Lower leg skin (tissue), 3 donors: ENCODE results near the gene CPTP.

Source experiments
- CTCF ChIP-seq, 3 donors: fragments of 450-650 bp; IDR thresholded peaks; one replicate each; pipeline ENCODE4 v1.5.1; 2016; ENCODE audit warnings: antibody characterized with exemption in 3 of 3, mild to moderate bottlenecking in 3 of 3, moderate library complexity in 2 of 3
- POLR2A ChIP-seq, 2 donors: fragments of 450-650 bp; IDR thresholded peaks; one replicate each; pipeline ENCODE4 v1.6.1; 2016 to 2017; ENCODE audit warnings: antibody characterized with exemption in 2 of 2, mild to moderate bottlenecking in 1 of 2, moderate library complexity in 1 of 2

DNA sequence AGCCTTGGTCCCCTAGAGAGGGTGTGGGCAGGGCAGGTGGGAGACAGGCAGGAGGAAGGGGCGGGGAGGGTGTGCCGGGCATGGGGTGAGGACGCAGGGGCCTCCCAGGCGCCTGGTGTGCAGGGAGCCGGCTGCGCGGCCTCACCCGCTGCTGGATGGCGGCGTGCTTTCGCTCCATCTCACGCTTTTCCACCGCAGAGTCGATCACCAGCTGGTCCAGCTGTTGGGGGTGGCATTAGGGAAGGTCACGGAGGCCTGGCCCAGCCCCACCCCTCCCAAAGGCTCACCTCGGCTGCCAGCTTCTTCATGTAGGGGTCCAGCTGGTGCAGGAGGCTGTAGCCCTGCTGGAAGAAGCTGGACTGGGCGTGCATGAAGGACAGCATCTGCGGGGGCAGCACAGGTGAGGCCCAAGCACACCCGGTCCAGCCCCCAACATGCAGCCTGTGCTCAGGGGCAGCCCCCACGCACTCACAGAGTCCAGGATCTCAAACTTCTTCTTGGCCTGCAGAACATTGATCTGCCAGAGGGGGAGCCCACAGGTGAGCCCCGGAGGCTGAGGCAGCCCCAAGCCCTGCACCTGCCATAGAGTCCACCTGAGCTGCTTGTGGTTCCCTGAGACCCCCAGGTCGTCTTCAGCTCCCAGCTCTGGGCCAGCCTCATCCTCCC is 24.8 kb upstream of the CPTP start:
- TF ChIP-seq CTCF (IDR thresholded peaks at IDR 0.05), result no peak
- no peak for TF ChIP-seq POLR2A (IDR thresholded peaks at IDR 0.05)
